HEK293 (cell line): ENCODE data around the gene TNFRSF4.

Experiments
- CTCF ChIP-seq: fragments of 450-650 bp; formaldehyde crosslinking; IDR thresholded peaks from 2 replicates; pipeline ENCODE4 v1.5.1; 2016; ENCODE audit warnings: missing biosample characterization, missing genetic modification characterization
- ZEB2 ChIP-seq: fragments of 450-650 bp; formaldehyde crosslinking; IDR thresholded peaks from 2 replicates; pipeline ENCODE4 v1.5.1; 2016; ENCODE audit warnings: missing biosample characterization, missing genetic modification characterization
- ZNF248 ChIP-seq: fragments of 450-650 bp; formaldehyde crosslinking; IDR thresholded peaks from 2 replicates; pipeline ENCODE4 v1.5.1; 2017; ENCODE audit warnings: missing biosample characterization, missing genetic modification characterization

GRCh38 chr1:1228187-1228586 lies 14.2 kb upstream of the TNFRSF4 start:
- no peak for TF ChIP-seq ZNF248 (tag by site-specific recombination)
- TF ChIP-seq CTCF (tag by site-specific recombination), result no peak
- TF ChIP-seq ZEB2 (tag by site-specific recombination), result no peak
